Measurements from ENCODE around the gene ZNF446. TPM values are rescaled to one million over a fixed set of nuclear protein-coding genes. Genes with fewer than 3 reads are reported as not detected.

The ZNF446 gene
- total and polyA plus RNA-seq, 2 donors (not counting 1 experiment from before 2014, with no cell fraction given): 2.4 to 9.4 TPM

DNA sequence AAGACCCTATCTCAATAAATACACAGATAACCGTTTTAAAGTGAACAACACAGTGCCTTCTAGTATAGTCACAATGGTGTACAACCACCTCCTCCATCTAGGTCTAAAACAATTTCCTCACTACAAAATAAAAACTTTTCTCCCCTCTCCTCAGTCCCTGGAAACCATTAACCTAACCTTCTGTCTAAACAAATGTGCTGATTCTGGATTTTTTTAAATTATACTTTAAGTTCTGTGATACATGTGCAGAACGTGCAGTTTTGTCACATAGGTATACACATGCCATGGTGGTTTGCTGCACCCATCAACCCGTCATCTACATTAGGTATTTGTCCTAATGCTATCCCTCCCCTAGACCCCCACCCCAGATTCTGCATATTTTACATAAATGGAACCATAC lies 53.3 kb downstream of the ZNF446 start:
- Histone ChIP-seq H2AFZ (ENCODE audit: low read length) (no peak overlapping the region), H3K4me3 (replicated peaks in 1 of 4; ENCODE audit: control extremely low read depth in 1 of 4, insufficient read depth in 1 of 4, low read depth in 3 of 4, low read length in 4 of 4) (no peak overlapping the region), H3K36me3 (ENCODE audit: control insufficient read depth, insufficient read depth, low read length) (no peaks in the 10 kb centered on the region), H3K27me3 (ENCODE audit: control insufficient read depth, insufficient read depth, low read length) (peaks cover 23% of the 10 kb centered on the region), H3K4me1 (ENCODE audit: control insufficient read depth, extremely low read depth, insufficient read depth, low read length) (no peaks in the 10 kb centered on the region), H3K9me3 (ENCODE audit: control insufficient read depth, insufficient read depth, low read depth, low read length) (no peaks in the 10 kb centered on the region), H3K27ac (ENCODE audit: insufficient read depth, low read length) (no peak overlapping the region), H3K9ac (ENCODE audit: insufficient read depth, low read length) (no peak overlapping the region), H3K4me2 (ENCODE audit: extremely low read depth, insufficient read depth, low read length) (no peak overlapping the region), H3K79me2 (ENCODE audit: control insufficient read depth, insufficient read depth, low read length) (no peaks in the 10 kb centered on the region), H4K20me1 (ENCODE audit: control insufficient read depth, extremely low read depth, insufficient read depth, low read length) (no peaks in the 10 kb centered on the region)
- no peak for TF ChIP-seq EZH2 (IDR thresholded peaks at IDR 0.05; ENCODE audit: low read length, missing control alignments)
- TF ChIP-seq, protein P1, sequence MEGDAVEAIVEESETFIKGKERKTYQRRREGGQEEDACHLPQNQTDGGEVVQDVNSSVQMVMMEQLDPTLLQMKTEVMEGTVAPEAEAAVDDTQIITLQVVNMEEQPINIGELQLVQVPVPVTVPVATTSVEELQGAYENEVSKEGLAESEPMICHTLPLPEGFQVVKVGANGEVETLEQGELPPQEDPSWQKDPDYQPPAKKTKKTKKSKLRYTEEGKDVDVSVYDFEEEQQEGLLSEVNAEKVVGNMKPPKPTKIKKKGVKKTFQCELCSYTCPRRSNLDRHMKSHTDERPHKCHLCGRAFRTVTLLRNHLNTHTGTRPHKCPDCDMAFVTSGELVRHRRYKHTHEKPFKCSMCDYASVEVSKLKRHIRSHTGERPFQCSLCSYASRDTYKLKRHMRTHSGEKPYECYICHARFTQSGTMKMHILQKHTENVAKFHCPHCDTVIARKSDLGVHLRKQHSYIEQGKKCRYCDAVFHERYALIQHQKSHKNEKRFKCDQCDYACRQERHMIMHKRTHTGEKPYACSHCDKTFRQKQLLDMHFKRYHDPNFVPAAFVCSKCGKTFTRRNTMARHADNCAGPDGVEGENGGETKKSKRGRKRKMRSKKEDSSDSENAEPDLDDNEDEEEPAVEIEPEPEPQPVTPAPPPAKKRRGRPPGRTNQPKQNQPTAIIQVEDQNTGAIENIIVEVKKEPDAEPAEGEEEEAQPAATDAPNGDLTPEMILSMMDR (conservative IDR thresholded peaks at IDR 0.05 in 1 of 2, IDR thresholded peaks at IDR 0.05 in 1 of 2; ENCODE audit: low read depth in 1 of 2, low read length in 2 of 2): no peak
- no peak for DNase-seq (ENCODE audit: low read depth in 2 of 2)

Other genes starting within 250 kb of the ZNF446 start
- gene ZNF544, start 247.4 kb upstream of the ZNF446 start, total RNA-seq: 34.4 and 40.8 TPM in 2 replicates
- 17.6 and 22.0 TPM in 2 replicates for gene ZNF544, start 247.4 kb upstream of the ZNF446 start, polyA plus RNA-seq
- gene ZNF8, start 197.4 kb upstream of the ZNF446 start, total RNA-seq: 4.9 and 5.6 TPM in 2 replicates
- 2.3 and 2.6 TPM in 2 replicates for gene ZNF8, start 197.4 kb upstream of the ZNF446 start, polyA plus RNA-seq
- gene ERVK3-1, start 171.0 kb upstream of the ZNF446 start, total RNA-seq: 20.0 and 25.6 TPM in 2 replicates
- gene ERVK3-1, start 171.0 kb upstream of the ZNF446 start, polyA plus RNA-seq: 36.6 and 44.7 TPM in 2 replicates
- gene ZSCAN22, start 149.4 kb upstream of the ZNF446 start, total RNA-seq: 2.3 and 3.0 TPM in 2 replicates
- 2.8 and 3.0 TPM in 2 replicates for gene ZSCAN22, start 149.4 kb upstream of the ZNF446 start, polyA plus RNA-seq
- gene A1BG, start 122.9 kb upstream of the ZNF446 start, total RNA-seq: 3.3 and 12.6 TPM in 2 replicates
- 5.0 and 8.3 TPM in 2 replicates for gene A1BG, start 122.9 kb upstream of the ZNF446 start, polyA plus RNA-seq
- gene ZNF497, start 113.6 kb upstream of the ZNF446 start, total RNA-seq: 1.5 and 2.5 TPM in 2 replicates
- gene ZNF497, start 113.6 kb upstream of the ZNF446 start, polyA plus RNA-seq: 0.03 and 0.05 TPM in 2 replicates
- gene ZNF837, start 95.3 kb upstream of the ZNF446 start, total RNA-seq: 1.5 and 1.8 TPM in 2 replicates
- gene ZNF837, start 95.3 kb upstream of the ZNF446 start, polyA plus RNA-seq: 0.18 and 0.27 TPM in 2 replicates
- 2,126 and 2,800 TPM in 2 replicates for gene RPS5, start 89.1 kb upstream of the ZNF446 start, total RNA-seq
- gene RPS5, start 89.1 kb upstream of the ZNF446 start, polyA plus RNA-seq: 1,173 and 1,532 TPM in 2 replicates
- under 0.01 TPM in 1 of 2 replicates, not detected in the other for gene RNF225, start 80.7 kb upstream of the ZNF446 start, total RNA-seq
- not detected in 2 replicates for gene RNF225, start 80.7 kb upstream of the ZNF446 start, polyA plus RNA-seq
- gene ZNF584, start 67.7 kb upstream of the ZNF446 start, total RNA-seq: 16.9 and 18.8 TPM in 2 replicates
- gene ZNF584, start 67.7 kb upstream of the ZNF446 start, polyA plus RNA-seq: 11.7 and 14.6 TPM in 2 replicates
- gene ZNF132, start 36.2 kb upstream of the ZNF446 start, total RNA-seq: 9.5 and 14.5 TPM in 2 replicates
- gene ZNF132, start 36.2 kb upstream of the ZNF446 start, polyA plus RNA-seq: 2.2 and 4.1 TPM in 2 replicates
- 8.9 and 9.0 TPM in 2 replicates for gene ZNF324B, start 24.7 kb upstream of the ZNF446 start, total RNA-seq
- 2.1 and 2.5 TPM in 2 replicates for gene ZNF324B, start 24.7 kb upstream of the ZNF446 start, polyA plus RNA-seq
- gene ZNF324, start 9.3 kb upstream of the ZNF446 start, total RNA-seq: 11.8 and 14.2 TPM in 2 replicates
- 3.9 and 4.1 TPM in 2 replicates for gene ZNF324, start 9.3 kb upstream of the ZNF446 start, polyA plus RNA-seq
- gene SLC27A5, start 35.6 kb downstream of the ZNF446 start, total RNA-seq: 6.7 and 10.1 TPM in 2 replicates
- gene SLC27A5, start 35.6 kb downstream of the ZNF446 start, polyA plus RNA-seq: 5.2 and 7.3 TPM in 2 replicates
- 4.9 and 5.9 TPM in 2 replicates for gene ZBTB45, start 43.5 kb downstream of the ZNF446 start, total RNA-seq
- 3.1 and 4.3 TPM in 2 replicates for gene ZBTB45, start 43.5 kb downstream of the ZNF446 start, polyA plus RNA-seq
- gene TRIM28, start 67.7 kb downstream of the ZNF446 start, total RNA-seq: 293 and 325 TPM in 2 replicates
- 160 and 273 TPM in 2 replicates for gene TRIM28, start 67.7 kb downstream of the ZNF446 start, polyA plus RNA-seq
- 146 and 167 TPM in 2 replicates for gene CHMP2A, start 78.8 kb downstream of the ZNF446 start, total RNA-seq
- gene CHMP2A, start 78.8 kb downstream of the ZNF446 start, polyA plus RNA-seq: 215 and 269 TPM in 2 replicates
- gene UBE2M, start 82.3 kb downstream of the ZNF446 start, total RNA-seq: 52.6 and 73.7 TPM in 2 replicates
- gene UBE2M, start 82.3 kb downstream of the ZNF446 start, polyA plus RNA-seq: 73.6 and 99.9 TPM in 2 replicates
- 13.9 and 14.9 TPM in 2 replicates for gene MZF1, start 97.0 kb downstream of the ZNF446 start, total RNA-seq
- gene MZF1, start 97.0 kb downstream of the ZNF446 start, polyA plus RNA-seq: 3.0 and 4.1 TPM in 2 replicates